Measurements from ENCODE around the gene CHDH. TPM values are rescaled to one million over a fixed set of nuclear protein-coding genes. Genes with fewer than 3 reads are reported as not detected.

Gene CHDH
- polyA plus RNA-seq, 2 of the 4 experiments (the other 2 are of a cell fraction) = 1.1 to 2.8 TPM

GRCh38 chr3:53833053-53833645, 13.1 kb downstream of the CHDH start:
- POLR2A ChIA-PET = no interaction called here
- no peaks in the 10 kb centered on the region for H3K9me3 ChIP-seq
- CTCF ChIA-PET = no interaction called here
- H3K4me3 ChIP-seq = no peak overlapping the region
- TF ChIP-seq POLR2AphosphoS2 (conservative IDR thresholded peaks at IDR 0.05; ENCODE audit: low read length) (no peak), CHD4 (IDR thresholded peaks at IDR 0.05; ENCODE audit: borderline replicate concordance) (no peak), ZFP36 (IDR thresholded peaks at IDR 0.05; ENCODE audit: borderline replicate concordance, partially characterized antibody) (no peak), JUN (IDR thresholded peaks at IDR 0.05) (no peak), ZSCAN20 (CRISPR knock-in tag; IDR thresholded peaks at IDR 0.05) (no peak), CTCF (IDR thresholded peaks at IDR 0.05) (no peak), NPAS2 (CRISPR knock-in tag; IDR thresholded peaks at IDR 0.05; ENCODE audit: borderline replicate concordance) (no peak), MYC (IDR thresholded peaks at IDR 0.05; ENCODE audit: borderline replicate concordance, low read length) (no peak), CBX8 (IDR thresholded peaks at IDR 0.05) (no peak), BCL3 (IDR thresholded peaks at IDR 0.05) (no peak), PHF8 (IDR thresholded peaks at IDR 0.05; ENCODE audit: borderline replicate concordance, low read depth) (no peak), HMGXB4 (CRISPR knock-in tag; IDR thresholded peaks at IDR 0.05; ENCODE audit: borderline replicate concordance) (no peak), RCOR1 (IDR thresholded peaks at IDR 0.05; ENCODE audit: low read depth, low read length) (no peak), MAFK (IDR thresholded peaks at IDR 0.05; ENCODE audit: partially characterized antibody) (no peak), HES2 (IDR thresholded peaks at IDR 0.05) (no peak), HOXB5 (CRISPR knock-in tag; IDR thresholded peaks at IDR 0.05) (no peak), FOSL2 (IDR thresholded peaks at IDR 0.05) (no peak), FOSL2 (CRISPR knock-in tag; IDR thresholded peaks at IDR 0.05) (no peak), FOSB (CRISPR knock-in tag; IDR thresholded peaks at IDR 0.05) (no peak), ZNF302 (CRISPR knock-in tag; IDR thresholded peaks at IDR 0.05) (no peak), E2F6 (IDR thresholded peaks at IDR 0.05; ENCODE audit: borderline replicate concordance, low read depth) (no peak)
- H3K4me1 ChIP-seq = no peaks in the 10 kb centered on the region
- ATAC-seq (no peak), DNase-seq (ENCODE audit: low read depth in 1 of 2, low spot score in 1 of 2) (no peak), FAIRE-seq (no peak)
- WGBS (ENCODE audit: missing lambda C conversion rate) = 94% methylated on average over 8 of the region's 9 CpGs
- H3K4me2 ChIP-seq = no peak overlapping the region
- no peak overlapping the region for H3K27ac ChIP-seq

GRCh38 chr3:53830944-53831343, 15.3 kb downstream of the CHDH start:
- ChIA-PET POLR2A (no interaction called here), CTCF (no interaction called here)
- Histone ChIP-seq H3K27ac (no peak overlapping the region), H3K4me2 (no peak overlapping the region), H3K9me3 (no peaks in the 10 kb centered on the region), H3K4me3 (no peak overlapping the region), H3K4me1 (no peaks in the 10 kb centered on the region)
- whole genome bisulfite sequencing (ENCODE audit: missing lambda C conversion rate) = 75% methylated on average over 4 of the region's 6 CpGs
- DNase-seq (ENCODE audit: low read depth in 1 of 2, low spot score in 1 of 2) (no peak), ATAC-seq (no peak), FAIRE-seq (no peak)
- TF ChIP-seq TP53 (CRISPR knock-in tag; IDR thresholded peaks at IDR 0.05) (no peak), GATA3 (IDR thresholded peaks at IDR 0.05; ENCODE audit: borderline replicate concordance) (no peak), ZNF302 (CRISPR knock-in tag; IDR thresholded peaks at IDR 0.05) (no peak), HDAC2 (IDR thresholded peaks at IDR 0.05) (no peak), RNF2 (IDR thresholded peaks at IDR 0.05; ENCODE audit: borderline replicate concordance, low read depth) (no peak), CHD4 (IDR thresholded peaks at IDR 0.05; ENCODE audit: borderline replicate concordance) (no peak), CHD2 (IDR thresholded peaks at IDR 0.05; ENCODE audit: low read length, partially characterized antibody) (no peak), CBX2 (IDR thresholded peaks at IDR 0.05; ENCODE audit: borderline replicate concordance, low read depth) (no peak), ESRRA (IDR thresholded peaks at IDR 0.05; ENCODE audit: borderline replicate concordance, low read length) (no peak), HOXB5 (CRISPR knock-in tag; IDR thresholded peaks at IDR 0.05) (no peak), KDM5A (IDR thresholded peaks at IDR 0.05) (no peak), PBX3 (IDR thresholded peaks at IDR 0.05) (no peak)

Data from A549 (cell line).